ENCODE data around the gene GPR55. TPM values are rescaled to one million over a fixed set of nuclear protein-coding genes. Genes with fewer than 3 reads are reported as not detected.
A peak's percentile ranks its signal among the peaks of the same experiment; 100 is the strongest.

The GPR55 gene
- total RNA-seq, 2 experiments from 2014 or later: 3.6 to 4.0 TPM

GRCh38 chr2:230949966-230950873 lies 25.2 kb upstream of the GPR55 start:
- POLR2A ChIA-PET: interaction anchor here (0.7 to 1.0 kb wide), 2 partner anchors 24 to 34 kb away, joined by 4 to 5 read pairs; no protein-coding TSS in a partner anchor
- Mint-ChIP-seq H3K9me3 (ENCODE audit: low read depth) (no peaks in the 10 kb centered on the region), H3K36me3 (ENCODE audit: low read depth) (peaks cover 5% of the 10 kb centered on the region), H3K27ac (peak overlapping the region; percentile 77), H3K27me3 (peaks cover 6% of the 10 kb centered on the region), H3K4me1 (peaks cover 41% of the 10 kb centered on the region), H3K4me3 (no peak overlapping the region)
- CTCF ChIA-PET: interaction anchor here (0.6 to 2.1 kb wide), 7 partner anchors 10 to 49 kb away, joined by 3 to 8 read pairs (median 3); partner anchors contain the start of gene GPR55
- intact Hi-C loops (cut with DNase I, micrococcal nuclease): loop anchor here in 1 of 2 experiments (10.0 kb wide), 1 partner anchor 505 kb away; no protein-coding TSS in a partner anchor
- DNase-seq (peak; percentile 43), ATAC-seq (peak; percentile 54)

GRCh38 chr2:230947908-230948365 lies 22.9 kb upstream of the GPR55 start:
- no peak overlapping the region for H3K27ac Mint-ChIP-seq
- peaks cover 1% of the 10 kb centered on the region for H3K36me3 Mint-ChIP-seq (ENCODE audit: low read depth)
- DNase-seq (no peak), ATAC-seq (no peak)
- intact Hi-C loops (cut with DNase I, micrococcal nuclease): no loop called here
- ChIA-PET CTCF (interaction anchor here (0.6 to 1.6 kb wide), 6 partner anchors 9 to 123 kb away, joined by 3 to 7 read pairs (median 4); partner anchors contain the start of gene GPR55), POLR2A (interaction anchor here (1.2 kb wide), 1 partner anchor 23 kb away, joined by 3 read pairs; the partner anchor contains the start of gene GPR55)
- no peaks in the 10 kb centered on the region for H3K9me3 Mint-ChIP-seq (ENCODE audit: low read depth)
- no peaks in the 10 kb centered on the region for H3K27me3 Mint-ChIP-seq
- H3K4me1 Mint-ChIP-seq: peaks cover 42% of the 10 kb centered on the region
- H3K4me3 Mint-ChIP-seq: no peak overlapping the region

- POLR2A ChIA-PET: interaction anchor here (1.2 kb wide), 1 partner anchor 23 kb away, joined by 3 read pairs; the partner anchor contains the start of gene GPR55
- H3K4me1 Mint-ChIP-seq: peaks cover 42% of the 10 kb centered on the region
These were observed 22.2 kb upstream of the GPR55 start for GRCh38 chr2:230947235-230947576.

GRCh38 chr2:230946429-230947234 lies 21.6 kb upstream of the GPR55 start:
- no peak for ATAC-seq
- DNase-seq: no peak
- Mint-ChIP-seq H3K27ac (peak overlapping the region; percentile 8), H3K36me3 (ENCODE audit: low read depth) (no peaks in the 10 kb centered on the region), H3K27me3 (peaks cover 4% of the 10 kb centered on the region), H3K9me3 (ENCODE audit: low read depth) (no peaks in the 10 kb centered on the region), H3K4me3 (peak overlapping the region; percentile 61), H3K4me1 (peaks cover 44% of the 10 kb centered on the region)
- ChIA-PET POLR2A (no interaction called here), CTCF (interaction anchor here (0.8 to 1.6 kb wide), 7 partner anchors 8 to 122 kb away, joined by 3 to 7 read pairs (median 4); partner anchors contain the start of gene GPR55)
- intact Hi-C loops (cut with DNase I, micrococcal nuclease): no loop called here

More at GRCh38 chr2:230947235-230947576, 22.2 kb upstream of the GPR55 start:
- Mint-ChIP-seq H3K9me3 (ENCODE audit: low read depth) (no peaks in the 10 kb centered on the region), H3K4me3 (no peak overlapping the region), H3K27ac (no peak overlapping the region), H3K27me3 (peaks cover 2% of the 10 kb centered on the region), H3K36me3 (ENCODE audit: low read depth) (no peaks in the 10 kb centered on the region)
- ATAC-seq (no peak), DNase-seq (no peak)
- CTCF ChIA-PET: interaction anchor here (0.8 to 1.6 kb wide), 5 partner anchors 8 to 123 kb away, joined by 3 to 7 read pairs (median 4); partner anchors contain the start of gene GPR55
- intact Hi-C loops (cut with DNase I, micrococcal nuclease): no loop called here

- Mint-ChIP-seq H3K27ac (peak overlapping the region; percentile 71), H3K27me3 (peaks cover 4% of the 10 kb centered on the region), H3K4me3 (peak overlapping the region; percentile 61), H3K9me3 (ENCODE audit: low read depth) (no peaks in the 10 kb centered on the region), H3K4me1 (peaks cover 31% of the 10 kb centered on the region), H3K36me3 (ENCODE audit: low read depth) (no peaks in the 10 kb centered on the region)
- DNase-seq: no peak
- POLR2A ChIA-PET: interaction anchor here (1.6 kb wide), 1 partner anchor 20 kb away, joined by 4 read pairs; the partner anchor contains the start of gene GPR55
- no peak for ATAC-seq
- CTCF ChIA-PET: interaction anchor here (1.3 kb wide), 1 partner anchor 42 kb away, joined by 4 read pairs; no protein-coding TSS in a partner anchor
- intact Hi-C loops (cut with DNase I, micrococcal nuclease): loop anchor here (1.0 to 5.0 kb wide), 4 partner anchors 12 to 39 kb away; no protein-coding TSS in a partner anchor
These were observed 19.8 kb upstream of the GPR55 start for GRCh38 chr2:230944757-230945372.

- ChIA-PET POLR2A (interaction anchor here (1.6 kb wide), 1 partner anchor 19 kb away, joined by 4 read pairs; the partner anchor contains the start of gene GPR55), CTCF (no interaction called here)
- intact Hi-C loops (cut with DNase I, micrococcal nuclease): loop anchor here (1.0 to 5.0 kb wide), 4 partner anchors 13 to 40 kb away; no protein-coding TSS in a partner anchor
These were observed 19.1 kb upstream of the GPR55 start for GRCh38 chr2:230944123-230944653.

GRCh38 chr2:230942920-230943896 lies 18.2 kb upstream of the GPR55 start:
- Mint-ChIP-seq H3K9me3 (ENCODE audit: low read depth) (peaks cover 1% of the 10 kb centered on the region), H3K36me3 (ENCODE audit: low read depth) (no peaks in the 10 kb centered on the region), H3K27me3 (peaks cover 4% of the 10 kb centered on the region), H3K27ac (peak overlapping the region; percentile 75), H3K4me3 (peak overlapping the region; percentile 61), H3K4me1 (peaks cover 27% of the 10 kb centered on the region)
- intact Hi-C loops (cut with DNase I, micrococcal nuclease): loop anchor here in 1 of 2 experiments (5.0 kb wide), 1 partner anchor 36 kb away; no protein-coding TSS in a partner anchor
- POLR2A ChIA-PET: interaction anchor here (1.6 kb wide), 1 partner anchor 18 kb away, joined by 4 read pairs; the partner anchor contains the start of gene GPR55
- ATAC-seq (peak; percentile 78), DNase-seq (peak; percentile 78)
- CTCF ChIA-PET: no interaction called here

More at GRCh38 chr2:230944123-230944653, 19.1 kb upstream of the GPR55 start:
- DNase-seq (peak; percentile 80), ATAC-seq (peak; percentile 77)
- Mint-ChIP-seq H3K4me3 (peak overlapping the region; percentile 61), H3K9me3 (ENCODE audit: low read depth) (no peaks in the 10 kb centered on the region), H3K27ac (peak overlapping the region; percentile 75), H3K36me3 (ENCODE audit: low read depth) (no peaks in the 10 kb centered on the region), H3K4me1 (peaks cover 27% of the 10 kb centered on the region), H3K27me3 (peaks cover 4% of the 10 kb centered on the region)

GRCh38 chr2:230942371-230942770 lies 17.3 kb upstream of the GPR55 start:
- H3K4me3 Mint-ChIP-seq: no peak overlapping the region
- ATAC-seq (no peak), DNase-seq (no peak)
- no peak overlapping the region for H3K27ac Mint-ChIP-seq
- ChIA-PET CTCF (interaction anchor here (0.7 to 1.3 kb wide), 2 partner anchors 45 to 160 kb away, joined by 3 read pairs; no protein-coding TSS in a partner anchor), POLR2A (no interaction called here)
- peaks cover 27% of the 10 kb centered on the region for H3K4me1 Mint-ChIP-seq
- intact Hi-C loops (cut with DNase I, micrococcal nuclease): loop anchor here in 1 of 2 experiments (5.0 kb wide), 1 partner anchor 35 kb away; no protein-coding TSS in a partner anchor
- peaks cover 6% of the 10 kb centered on the region for H3K27me3 Mint-ChIP-seq
- H3K9me3 Mint-ChIP-seq (ENCODE audit: low read depth): peaks cover 5% of the 10 kb centered on the region
- peaks cover under 1% of the 10 kb centered on the region for H3K36me3 Mint-ChIP-seq (ENCODE audit: low read depth)

Measured in activated CD4-positive, alpha-beta T cell treated with anti-CD3 and anti-CD28 coated beads for 36 hours (primary cell).